GM18498 (cell line): Measurements from ENCODE around the gene OR1L1.

Source experiments
- ATAC-seq: cut with Tn5 transposase; IDR thresholded peaks from one replicate; pipeline ENCODE4 v1.9.1; 2021; ENCODE audit warnings: mild to moderate bottlenecking, moderate library complexity; ENCODE audit not compliant: unreplicated experiment

Gene OR1L1

GRCh38 chr9:122661416-122661815 is at the start of gene OR1L1:
Gene OR1L1, plus strand, starts transcription at chr9:122661716. Its CDS starts 0 bp downstream, at chr9:122661716.
- ATAC-seq = no peak

GRCh38 chr9:122614362-122614761 is 47.2 kb upstream of the OR1L1 start, which contains the start of gene OR1Q1:
Gene OR1Q1, plus strand, starts transcription at chr9:122614738. Its CDS starts 0 bp downstream, at chr9:122614738.
- ATAC-seq = no peak

GRCh38 chr9:122619996-122620395 is 41.5 kb upstream of the OR1L1 start:
- ATAC-seq = no peak

DNA sequence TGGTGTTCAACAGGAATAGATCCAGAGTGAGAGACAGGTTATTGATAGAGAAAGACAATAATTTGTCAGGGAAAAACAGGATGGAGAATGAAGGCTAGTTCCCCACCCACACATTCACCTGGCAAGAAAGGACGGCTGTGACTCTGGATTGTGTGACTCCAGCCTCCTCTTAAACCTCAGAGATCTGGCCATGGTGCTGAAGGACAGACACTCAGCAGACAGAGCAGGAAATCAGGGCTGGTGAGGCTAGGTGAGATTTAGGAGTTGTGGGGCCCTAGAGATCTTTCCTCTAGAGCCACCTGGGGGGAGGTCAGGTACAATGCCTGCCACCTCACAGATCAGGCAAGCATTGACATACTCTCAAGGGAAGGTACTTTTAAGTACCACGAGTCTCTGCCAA is 19.3 kb upstream of the OR1L1 start:
- no peak for ATAC-seq

DNA sequence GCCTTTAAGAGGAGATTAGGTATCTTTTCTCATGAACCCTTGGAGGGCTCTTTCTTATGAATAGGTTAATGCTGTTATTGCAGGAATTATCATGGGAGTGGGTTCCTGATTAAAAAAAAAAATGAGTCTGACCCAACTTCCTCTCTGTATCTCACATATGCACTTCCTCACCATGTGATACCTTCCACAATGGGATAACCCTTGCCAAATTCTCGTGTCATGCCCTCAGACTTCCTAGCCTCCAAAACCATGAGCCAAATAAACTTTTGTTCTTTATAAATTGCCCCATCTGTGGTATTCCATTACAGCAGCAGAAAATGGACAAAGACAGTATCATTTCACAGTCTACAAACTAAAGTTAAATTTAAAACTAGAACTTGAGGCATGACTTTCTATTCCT is 5.1 kb upstream of the OR1L1 start:
- ATAC-seq = no peak

DNA sequence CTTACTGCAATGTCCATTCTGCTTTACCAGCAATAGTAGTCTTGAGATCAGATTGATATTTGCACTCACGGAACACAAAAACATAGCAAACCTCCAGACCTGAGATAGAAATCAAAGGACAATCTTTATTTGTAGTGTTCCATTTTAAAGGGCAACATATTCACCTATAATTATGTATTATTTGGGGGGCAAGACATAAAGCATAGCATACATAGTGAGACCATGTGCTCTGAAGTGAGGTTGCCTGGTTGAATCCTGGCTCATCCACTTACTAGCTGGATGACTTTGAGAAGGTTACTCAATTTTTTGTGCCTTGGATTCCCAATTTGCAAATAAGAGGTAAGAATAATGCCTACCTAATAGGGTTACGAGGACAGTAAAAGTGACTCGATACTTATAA is 4.0 kb upstream of the OR1L1 start, which contains the start of gene OR1B1:
Gene OR1B1 (minus strand): TSS at position 101 of the 400 bp plus-strand sequence.
- ATAC-seq = no peak

DNA sequence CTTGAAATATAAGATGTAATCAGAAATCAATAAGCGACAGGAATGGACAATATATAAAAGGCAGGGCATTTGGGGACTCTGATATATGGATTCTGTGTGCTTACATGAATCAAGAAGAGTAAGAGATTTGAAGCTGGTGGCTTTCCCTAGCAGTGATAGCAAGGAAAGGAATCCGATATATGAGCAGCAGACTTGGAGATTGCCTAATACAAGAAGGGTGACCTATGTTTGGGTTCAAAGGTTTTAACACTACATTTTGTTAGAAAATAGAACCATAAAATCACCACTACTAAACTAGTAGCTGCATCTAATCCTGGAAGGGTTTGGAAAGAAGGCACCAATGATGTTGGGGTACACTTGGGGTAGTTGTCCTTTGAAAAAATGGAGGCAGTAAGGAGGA is 11.0 kb downstream of the OR1L1 start:
- ATAC-seq = no peak

DNA sequence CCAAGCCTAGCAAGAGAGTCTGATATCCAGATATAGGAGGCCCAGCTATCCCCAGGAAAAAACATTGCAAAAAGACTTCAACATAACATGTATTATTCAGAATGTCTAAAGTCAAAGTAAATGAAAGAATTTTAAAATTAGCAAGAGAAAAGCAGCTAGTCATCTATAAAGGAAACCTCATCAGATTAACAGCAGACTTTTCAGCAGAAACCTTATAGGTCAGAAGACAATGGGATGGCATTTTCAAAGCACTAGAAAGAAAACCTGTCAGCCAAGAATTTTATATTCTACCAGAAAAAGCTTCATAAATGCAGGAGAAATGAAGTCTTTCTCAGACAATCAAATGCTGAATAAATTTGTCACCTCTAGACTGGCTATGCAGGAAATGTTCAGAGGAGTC is 23.3 kb downstream of the OR1L1 start:
- no peak for ATAC-seq

GRCh38 chr9:122695696-122696095 is 34.2 kb downstream of the OR1L1 start:
- no peak for ATAC-seq
